GM19351 (cell line): Measurements from ENCODE around the gene STRBP.
A peak's percentile ranks its signal among the peaks of the same experiment; 100 is the strongest.
"Not testable (repeated sequence)": the region's sequence is repeated elsewhere in the genome, so short reads cannot be mapped to it uniquely, and the experiment has no call there.

Experiments
- ATAC-seq: cut with Tn5 transposase; IDR thresholded peaks from one replicate; pipeline ENCODE4 v1.9.1; 2021; ENCODE audit warnings: mild to moderate bottlenecking, moderate library complexity; ENCODE audit not compliant: unreplicated experiment

The STRBP gene

GRCh38 chr9:123268465-123269259 lies at the start of gene STRBP:
STRBP (minus strand) TSS chr9:123268586; CDS start chr9:123184134, 84,452 bp downstream.
- peak; percentile 82 for ATAC-seq

- ATAC-seq = no peak
Observed at GRCh38 chr9:123316053-123316718, 47.8 kb upstream of the STRBP start.

- no peak for ATAC-seq
Observed at GRCh38 chr9:123315635-123316034, 47.2 kb upstream of the STRBP start.

- no peak for ATAC-seq
Observed at GRCh38 chr9:123314617-123315016, 46.2 kb upstream of the STRBP start.

GRCh38 chr9:123312306-123312877 lies 44.0 kb upstream of the STRBP start:
- ATAC-seq = no peak

- no peak for ATAC-seq
Observed at GRCh38 chr9:123311250-123311752, 42.9 kb upstream of the STRBP start.

GRCh38 chr9:123310551-123311249 lies 42.3 kb upstream of the STRBP start:
- no peak for ATAC-seq

GRCh38 chr9:123309611-123310010 lies 41.2 kb upstream of the STRBP start:
- ATAC-seq = no peak

GRCh38 chr9:123305879-123306278 lies 37.5 kb upstream of the STRBP start:
- no peak for ATAC-seq

- ATAC-seq = no peak
Observed at GRCh38 chr9:123304340-123304691, 35.9 kb upstream of the STRBP start.

GRCh38 chr9:123302348-123303214 lies 34.2 kb upstream of the STRBP start:
- ATAC-seq = no peak

- not testable (repeated sequence) for ATAC-seq
Observed at GRCh38 chr9:123301936-123302335, 33.5 kb upstream of the STRBP start.

- no peak for ATAC-seq
Observed at GRCh38 chr9:123300554-123300953, 32.2 kb upstream of the STRBP start.

- no peak for ATAC-seq
Observed at GRCh38 chr9:123299558-123300126, 31.3 kb upstream of the STRBP start.

GRCh38 chr9:123296174-123296573 lies 27.8 kb upstream of the STRBP start:
- no peak for ATAC-seq

- no peak for ATAC-seq
Observed at GRCh38 chr9:123291736-123292135, 23.4 kb upstream of the STRBP start.

GRCh38 chr9:123290764-123291163 lies 22.4 kb upstream of the STRBP start:
- no peak for ATAC-seq

- ATAC-seq = no peak
Observed at GRCh38 chr9:123287639-123288038, 19.3 kb upstream of the STRBP start.

GRCh38 chr9:123286324-123286723 lies 17.9 kb upstream of the STRBP start:
- no peak for ATAC-seq

GRCh38 chr9:123284656-123285055 lies 16.3 kb upstream of the STRBP start:
- ATAC-seq = no peak
